SU-DHL-6 (cell line): ENCODE measurements around the gene TRMT1.

Source experiments
- H2AFZ ChIP-seq: fragments of 200-600 bp; sonication (generic); 2 replicates; pipeline ENCODE4 v1.6.1; 2014; ENCODE audit warnings: low read depth, mild to moderate bottlenecking, moderate library complexity, mixed read lengths, antibody characterized with exemption, low read length; ENCODE audit not compliant: severe bottlenecking
- H3F3A ChIP-seq: fragments of 200-600 bp; shearing (Covaris generic); 2 replicates; pipeline ENCODE4 v1.6.0; 2016; ENCODE audit warnings: antibody characterized with exemption, mild to moderate bottlenecking; ENCODE audit not compliant: insufficient read depth
- H3K27ac ChIP-seq: fragments of 200-600 bp; sonication (generic); 2 replicates; pipeline ENCODE4 v1.5.1; 2016; ENCODE audit warnings: low read depth, mild to moderate bottlenecking, low read length, moderate library complexity, mixed read lengths
- H3K27me3 ChIP-seq: fragments of 200-600 bp; sonication (generic), shearing (Covaris generic); 2 replicates; pipeline ENCODE4 v1.6.0; 2014; ENCODE audit warnings: mild to moderate bottlenecking, low read length
- H3K36me3 ChIP-seq: fragments of 200-600 bp; sonication (generic); 2 replicates; pipeline ENCODE4 v1.6.1; 2014; ENCODE audit warnings: mild to moderate bottlenecking, low read length, mixed read lengths
- H3K4me2 ChIP-seq: fragments of 300-600, 200-600 bp; shearing (Covaris generic), sonication (generic); 2 replicates; pipeline ENCODE4 v1.6.0; 2014; ENCODE audit warnings: low read length, low read depth, mild to moderate bottlenecking; ENCODE audit not compliant: poor library complexity, severe bottlenecking
- H3K4me3 ChIP-seq: fragments of 200-600 bp; sonication (generic); 2 replicates; pipeline ENCODE4 v1.5.1; 2014; ENCODE audit warnings: antibody characterized with exemption, low read length, mild to moderate bottlenecking, mixed read lengths; ENCODE audit not compliant: insufficient read depth, poor library complexity, severe bottlenecking
- H3K79me2 ChIP-seq: fragments of 200-600 bp; sonication (generic); 2 replicates; pipeline ENCODE4 v1.6.1; 2014; ENCODE audit warnings: mild to moderate bottlenecking, low read length, moderate library complexity; ENCODE audit not compliant: insufficient read depth
- H3K9ac ChIP-seq: fragments of 200-600 bp; sonication (generic); 2 replicates; pipeline ENCODE4 v1.7.0; 2014; ENCODE audit warnings: mild to moderate bottlenecking, low read length
- H3K9me2 ChIP-seq: fragments of 200-600 bp; sonication (generic); replicated peaks from 2 replicates; pipeline ENCODE4 v1.6.1; 2014; ENCODE audit warnings: low read length; ENCODE audit not compliant: insufficient read depth
- H3K9me3 ChIP-seq: fragments of 200-600 bp; sonication (generic); 2 replicates; pipeline ENCODE4 v1.6.1; 2014; ENCODE audit warnings: low read length, mixed read lengths; ENCODE audit not compliant: insufficient read depth
- H4K20me1 ChIP-seq: fragments of 200-600 bp; sonication (generic); 2 replicates; pipeline ENCODE4 v1.6.1; 2014; ENCODE audit warnings: low read depth, mild to moderate bottlenecking, antibody characterized with exemption, low read length, moderate library complexity, mixed read lengths
- EZH2phosphoT487 ChIP-seq: fragments of 200-600 bp; sonication (generic), shearing (Covaris generic); conservative IDR thresholded peaks from 2 replicates; pipeline ENCODE4 v1.6.1; 2018; ENCODE audit warnings: mild to moderate bottlenecking, antibody characterized with exemption, low read length, moderate library complexity, mixed read lengths
- TF ChIP-seq, protein P1 (sequence below): fragments of 200-600 bp; sonication (generic); IDR thresholded peaks from one replicate; pipeline ENCODE4 v1.5.1; 2017; ENCODE audit warnings: antibody characterized with exemption, mild to moderate bottlenecking, low read length, moderate library complexity; ENCODE audit not compliant: insufficient read depth, poor library complexity, severe bottlenecking

Gene TRMT1

GRCh38 chr19:13102666-13103580 lies 13.6 kb downstream of the TRMT1 start, which contains the start of gene LYL1:
LYL1 (minus strand) TSS chr19:13102858; CDS start chr19:13101171, 1,687 bp downstream.
- peak within 1 kb of the TSS; percentile 77 for H3K4me3 ChIP-seq

GRCh38 chr19:13102416-13102665 lies 14.2 kb downstream of the TRMT1 start:
- Histone ChIP-seq H3K79me2 (peaks cover 14% of the 10 kb centered on the region), H4K20me1 (no peaks in the 10 kb centered on the region), H3K9me2 (no peaks in the 10 kb centered on the region), H3K9me3 (no peaks in the 10 kb centered on the region), H2AFZ (peak overlapping the region; percentile 60), H3F3A (peaks cover 40% of the 10 kb centered on the region), H3K4me2 (peak overlapping the region; percentile 65), H3K9ac (peak overlapping the region; percentile 96), H3K4me3 (peak overlapping the region; percentile 77), H3K36me3 (peaks cover 13% of the 10 kb centered on the region), H3K27me3 (no peaks in the 10 kb centered on the region), H3K27ac (peak overlapping the region; percentile 92)
- TF ChIP-seq, protein P1, sequence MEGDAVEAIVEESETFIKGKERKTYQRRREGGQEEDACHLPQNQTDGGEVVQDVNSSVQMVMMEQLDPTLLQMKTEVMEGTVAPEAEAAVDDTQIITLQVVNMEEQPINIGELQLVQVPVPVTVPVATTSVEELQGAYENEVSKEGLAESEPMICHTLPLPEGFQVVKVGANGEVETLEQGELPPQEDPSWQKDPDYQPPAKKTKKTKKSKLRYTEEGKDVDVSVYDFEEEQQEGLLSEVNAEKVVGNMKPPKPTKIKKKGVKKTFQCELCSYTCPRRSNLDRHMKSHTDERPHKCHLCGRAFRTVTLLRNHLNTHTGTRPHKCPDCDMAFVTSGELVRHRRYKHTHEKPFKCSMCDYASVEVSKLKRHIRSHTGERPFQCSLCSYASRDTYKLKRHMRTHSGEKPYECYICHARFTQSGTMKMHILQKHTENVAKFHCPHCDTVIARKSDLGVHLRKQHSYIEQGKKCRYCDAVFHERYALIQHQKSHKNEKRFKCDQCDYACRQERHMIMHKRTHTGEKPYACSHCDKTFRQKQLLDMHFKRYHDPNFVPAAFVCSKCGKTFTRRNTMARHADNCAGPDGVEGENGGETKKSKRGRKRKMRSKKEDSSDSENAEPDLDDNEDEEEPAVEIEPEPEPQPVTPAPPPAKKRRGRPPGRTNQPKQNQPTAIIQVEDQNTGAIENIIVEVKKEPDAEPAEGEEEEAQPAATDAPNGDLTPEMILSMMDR, result no peak
- no peak for TF ChIP-seq EZH2phosphoT487

More at GRCh38 chr19:13102666-13103580, 13.6 kb downstream of the TRMT1 start, which contains the start of gene LYL1:
- Histone ChIP-seq H3K9me2 (no peaks in the 10 kb centered on the region), H3K36me3 (peaks cover 13% of the 10 kb centered on the region), H3K9ac (peak within 1 kb of the TSS; percentile 96), H3K79me2 (peaks cover 14% of the 10 kb centered on the region), H3F3A (peaks cover 39% of the 10 kb centered on the region), H3K4me2 (peak within 1 kb of the TSS; percentile 65), H4K20me1 (no peaks in the 10 kb centered on the region), H3K27ac (peak within 1 kb of the TSS; percentile 92), H2AFZ (peak within 1 kb of the TSS; percentile 60), H3K27me3 (no peaks in the 10 kb centered on the region), H3K9me3 (no peaks in the 10 kb centered on the region)
- TF ChIP-seq, protein P1, result no peak
- TF ChIP-seq EZH2phosphoT487, result no peak

DNA sequence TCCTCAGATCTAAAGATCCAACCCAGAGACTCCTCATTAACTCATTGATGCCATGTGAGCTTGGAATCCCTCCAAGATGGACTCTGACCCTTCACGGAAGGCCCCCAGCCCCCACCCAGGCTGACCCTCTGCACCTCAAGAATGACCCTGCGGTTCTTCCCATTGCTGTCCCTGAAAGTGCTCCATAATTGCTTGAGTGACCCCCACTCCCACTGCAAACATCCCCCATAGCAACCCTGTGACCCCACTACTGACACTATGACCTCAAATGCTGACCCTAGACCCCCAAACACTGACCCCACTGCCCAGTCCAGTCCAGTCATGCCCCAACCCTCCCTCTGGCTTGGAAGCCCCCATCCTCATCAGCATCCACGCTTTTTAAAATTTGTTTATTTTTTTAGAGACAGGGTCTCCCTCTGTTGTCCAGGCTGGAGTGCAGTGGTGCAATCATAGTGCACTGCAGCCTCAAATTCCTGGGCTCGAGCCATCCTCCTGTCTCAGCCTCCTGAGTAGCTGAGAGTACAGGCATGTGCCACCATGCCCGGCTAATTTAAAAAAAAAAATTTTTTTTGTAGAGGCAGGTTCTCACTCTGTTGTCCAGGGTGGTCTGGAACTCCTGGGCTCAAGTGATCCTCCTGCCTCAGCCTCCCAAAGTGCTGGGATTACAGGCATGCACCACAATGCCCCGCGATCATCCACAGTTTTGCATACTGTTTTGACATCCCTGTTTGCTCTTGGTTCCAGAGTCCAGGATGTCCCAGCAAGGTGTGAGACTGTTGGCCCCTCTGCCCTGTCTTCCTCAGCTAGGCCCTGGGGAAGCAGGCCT lies 14.7 kb downstream of the TRMT1 start:
- Histone ChIP-seq H3K79me2 (peaks cover 14% of the 10 kb centered on the region), H3K27me3 (no peaks in the 10 kb centered on the region), H3K9me2 (no peaks in the 10 kb centered on the region), H3K4me3 (peak overlapping the region; percentile 77), H3K36me3 (peaks cover 13% of the 10 kb centered on the region), H4K20me1 (no peaks in the 10 kb centered on the region), H3K9ac (peak overlapping the region; percentile 96), H3F3A (peaks cover 45% of the 10 kb centered on the region), H3K4me2 (peak overlapping the region; percentile 65), H3K9me3 (no peaks in the 10 kb centered on the region), H3K27ac (peak overlapping the region; percentile 92), H2AFZ (no peak overlapping the region)
- no peak for TF ChIP-seq EZH2phosphoT487
- TF ChIP-seq, protein P1, result peak; percentile 18
